Inferior parietal cortex (tissue), 1 donor: ENCODE data around the gene SPDL1.

ENCODE experiments used
- DNase-seq: peaks from one replicate; pipeline ENCODE4 v3.0.0-alpha.2; 2016; ENCODE audit errors: extremely low spot score

SPDL1 gene

GRCh38 chr5:169631360-169631759, 47.8 kb downstream of the SPDL1 start:
- DNase-seq, result no peak

- DNase-seq, result no peak
Observed at GRCh38 chr5:169632946-169633345, 49.4 kb downstream of the SPDL1 start.

- DNase-seq, result no peak
Observed at GRCh38 chr5:169634606-169635005, 51.0 kb downstream of the SPDL1 start.

- DNase-seq, result no peak
Observed at GRCh38 chr5:169635936-169636335, 52.4 kb downstream of the SPDL1 start.

GRCh38 chr5:169636477-169637084, 53.0 kb downstream of the SPDL1 start:
- DNase-seq, result no peak

GRCh38 chr5:169637085-169637548, 53.5 kb downstream of the SPDL1 start, which contains the start of gene DOCK2:
TSS of gene DOCK2 (plus strand) at chr5:169637275. CDS start at chr5:169637327, 52 bp downstream.
- no peak for DNase-seq

GRCh38 chr5:169637549-169638121, 54.1 kb downstream of the SPDL1 start:
- DNase-seq, result no peak

- DNase-seq, result no peak
Observed at GRCh38 chr5:169641253-169641652, 57.7 kb downstream of the SPDL1 start.

- DNase-seq, result no peak
Observed at GRCh38 chr5:169646856-169647255, 63.3 kb downstream of the SPDL1 start.

- DNase-seq, result no peak
Observed at GRCh38 chr5:169647566-169647965, 64.0 kb downstream of the SPDL1 start.

GRCh38 chr5:169648725-169649310, 65.2 kb downstream of the SPDL1 start:
- no peak for DNase-seq

GRCh38 chr5:169649486-169649885, 65.9 kb downstream of the SPDL1 start:
- no peak for DNase-seq

GRCh38 chr5:169650701-169651331, 67.2 kb downstream of the SPDL1 start:
- DNase-seq, result no peak

- DNase-seq, result no peak
Observed at GRCh38 chr5:169651526-169651925, 68.0 kb downstream of the SPDL1 start.

- DNase-seq, result no peak
Observed at GRCh38 chr5:169652057-169652456, 68.5 kb downstream of the SPDL1 start.

GRCh38 chr5:169653091-169653490, 69.5 kb downstream of the SPDL1 start:
- no peak for DNase-seq
